Left renal cortex interstitium (tissue), 4 donors: ENCODE measurements around the gene DPH2. TPM values are rescaled to one million over a fixed set of nuclear protein-coding genes. Genes with fewer than 3 reads are reported as not detected.

Experiments used
- DNase-seq, 4 donors: peaks; one replicate each; pipeline ENCODE4 v3.0.0-alpha.2; 2013; ENCODE audit warnings: low read depth in 4 of 4, low spot score in 2 of 4, missing footprints in 1 of 4
- polyA plus RNA-seq, 4 donors: library from polyadenylated mRNA; unstranded; fragments of 120-200 nt; gene quantifications; one replicate each; pipeline ENCODE4 v1.2.1, GENCODE V29; 2013; ENCODE audit not compliant: insufficient read length in 4 of 4

The DPH2 gene, protein sequence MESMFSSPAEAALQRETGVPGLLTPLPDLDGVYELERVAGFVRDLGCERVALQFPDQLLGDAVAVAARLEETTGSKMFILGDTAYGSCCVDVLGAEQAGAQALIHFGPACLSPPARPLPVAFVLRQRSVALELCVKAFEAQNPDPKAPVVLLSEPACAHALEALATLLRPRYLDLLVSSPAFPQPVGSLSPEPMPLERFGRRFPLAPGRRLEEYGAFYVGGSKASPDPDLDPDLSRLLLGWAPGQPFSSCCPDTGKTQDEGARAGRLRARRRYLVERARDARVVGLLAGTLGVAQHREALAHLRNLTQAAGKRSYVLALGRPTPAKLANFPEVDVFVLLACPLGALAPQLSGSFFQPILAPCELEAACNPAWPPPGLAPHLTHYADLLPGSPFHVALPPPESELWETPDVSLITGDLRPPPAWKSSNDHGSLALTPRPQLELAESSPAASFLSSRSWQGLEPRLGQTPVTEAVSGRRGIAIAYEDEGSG
- 10 to 100 TPM; 20.8 to 24.9 (median 22.9) TPM for polyA plus RNA-seq

DNA sequence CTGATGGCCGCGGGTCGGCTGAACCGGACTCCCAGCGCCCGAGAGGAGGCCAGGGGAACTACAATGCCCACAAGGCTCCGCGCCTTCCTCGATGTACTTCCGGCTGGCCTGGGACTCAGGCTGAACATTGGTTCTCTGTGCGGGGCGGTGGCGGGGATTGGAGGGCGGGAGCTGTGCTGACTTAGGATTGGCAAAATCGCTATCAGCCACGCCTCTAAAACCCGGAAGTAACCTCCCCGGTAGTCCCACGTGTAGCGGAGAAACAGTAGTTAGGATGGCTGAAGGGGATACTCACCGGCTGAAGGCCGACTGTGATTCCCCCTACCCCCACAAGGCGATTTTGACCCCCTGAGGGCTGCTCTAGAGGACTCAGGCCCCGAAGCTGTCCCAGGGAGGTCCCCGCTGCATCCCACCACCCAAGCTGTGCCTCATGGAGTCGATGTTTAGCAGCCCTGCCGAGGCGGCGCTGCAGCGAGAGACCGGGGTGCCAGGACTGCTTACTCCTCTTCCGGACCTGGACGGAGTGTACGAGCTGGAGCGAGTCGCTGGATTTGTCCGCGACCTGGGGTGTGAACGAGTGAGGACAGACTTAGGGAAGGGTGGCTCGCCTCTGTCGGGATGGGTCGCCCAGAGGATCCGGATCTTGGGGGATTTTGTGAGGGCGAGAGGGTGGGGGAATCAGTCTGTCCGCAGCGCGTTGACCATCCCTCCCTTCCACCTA lies at the start of gene DPH2:
Gene DPH2 (plus strand): TSS at position 265 of the 721 bp plus-strand sequence. CDS start 166 bp downstream, at position 431.
- DNase-seq, result peak in 2 of 4 donors; percentile 91 to 95

DNA sequence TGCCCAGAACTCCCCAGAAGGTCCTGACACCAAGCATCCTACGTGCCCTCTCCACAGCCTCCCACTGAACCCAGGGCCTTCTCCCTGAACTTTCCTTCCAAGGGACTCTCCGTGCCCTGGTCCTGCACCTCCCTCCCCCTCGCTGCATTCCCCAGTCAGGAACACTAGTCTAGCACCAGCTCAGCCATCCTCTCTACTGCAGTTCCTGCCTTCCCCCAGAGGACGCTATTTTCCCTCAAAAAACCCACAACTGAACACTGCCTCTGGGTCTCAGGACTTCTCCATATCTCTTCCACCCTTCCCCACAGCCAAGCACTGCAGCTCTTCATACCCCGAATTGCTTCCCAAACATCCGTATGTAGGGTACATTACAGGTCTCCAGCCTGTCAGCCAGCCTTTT lies 48.8 kb upstream of the DPH2 start:
- no peak for DNase-seq

DNA sequence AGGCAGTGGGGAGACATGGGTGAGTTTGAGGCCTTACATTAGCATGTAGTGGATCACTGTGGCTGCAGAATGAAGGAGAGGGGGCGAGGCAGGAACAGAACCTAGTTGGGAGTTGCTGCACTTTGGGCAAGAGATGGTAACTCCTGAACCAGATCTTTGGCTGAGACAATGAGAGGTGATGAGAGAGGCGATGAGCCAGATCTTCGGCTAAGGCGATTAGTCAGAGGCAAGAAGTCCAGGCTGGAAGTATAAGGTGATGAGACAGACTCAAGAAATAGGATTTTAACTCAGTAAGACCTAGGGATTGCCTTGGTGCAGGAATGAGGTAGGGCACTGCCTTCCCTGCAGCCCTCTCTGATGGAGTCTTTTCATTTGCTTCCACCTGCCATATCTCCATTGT lies 45.3 kb upstream of the DPH2 start:
- no peak for DNase-seq

DNA sequence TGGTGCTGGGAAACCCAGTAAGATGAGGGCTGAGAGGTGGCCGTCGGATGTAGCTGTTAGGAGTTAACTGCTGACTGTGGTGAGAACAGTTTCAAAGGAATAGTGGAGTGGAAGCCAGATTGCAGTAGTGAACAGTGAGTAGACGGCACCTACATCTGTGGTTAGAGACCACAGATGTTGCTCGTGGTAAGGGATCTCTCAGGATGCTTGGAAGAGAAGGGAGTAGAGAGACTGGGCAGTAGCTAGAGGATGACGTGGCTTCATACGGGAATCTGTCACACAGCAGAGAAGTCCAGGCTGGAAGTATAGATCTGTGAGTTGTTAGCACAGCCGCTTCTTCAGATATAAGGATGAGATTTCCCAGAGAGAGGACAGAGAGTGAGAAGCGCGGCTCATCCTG lies 44.0 kb upstream of the DPH2 start:
- DNase-seq, result no peak

DNA sequence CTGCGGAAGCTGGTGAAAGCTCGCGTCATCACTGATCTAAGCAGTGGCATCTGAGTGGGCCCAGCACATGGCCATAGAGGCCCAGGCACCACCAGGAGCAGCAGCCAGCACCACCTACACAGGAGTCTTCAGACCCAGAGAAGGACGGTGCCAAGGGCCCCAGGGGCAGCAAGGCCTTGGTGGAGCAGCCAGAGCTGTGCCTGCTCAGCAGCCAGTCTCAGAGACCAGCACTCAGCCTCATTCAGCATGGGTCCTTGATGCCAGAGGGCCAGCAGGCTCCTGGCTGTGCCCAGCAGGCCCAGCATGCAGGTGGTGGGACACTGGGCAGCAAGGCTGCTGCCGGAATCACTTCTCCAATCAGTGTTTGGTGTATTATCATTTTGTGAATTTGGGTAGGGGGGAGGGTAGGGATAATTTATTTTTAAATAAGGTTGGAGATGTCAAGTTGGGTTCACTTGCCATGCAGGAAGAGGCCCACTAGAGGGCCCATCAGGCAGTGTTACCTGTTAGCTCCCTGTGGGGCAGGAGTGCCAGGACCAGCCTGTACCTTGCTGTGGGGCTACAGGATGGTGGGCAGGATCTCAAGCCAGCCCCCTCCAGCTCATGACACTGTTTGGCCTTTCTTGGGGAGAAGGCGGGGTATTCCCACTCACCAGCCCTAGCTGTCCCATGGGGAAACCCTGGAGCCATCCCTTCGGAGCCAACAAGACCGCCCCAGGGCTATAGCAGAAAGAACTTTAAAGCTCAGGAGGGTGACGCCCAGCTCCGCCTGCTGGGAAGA lies 39.5 kb upstream of the DPH2 start:
- no peak for DNase-seq

DNA sequence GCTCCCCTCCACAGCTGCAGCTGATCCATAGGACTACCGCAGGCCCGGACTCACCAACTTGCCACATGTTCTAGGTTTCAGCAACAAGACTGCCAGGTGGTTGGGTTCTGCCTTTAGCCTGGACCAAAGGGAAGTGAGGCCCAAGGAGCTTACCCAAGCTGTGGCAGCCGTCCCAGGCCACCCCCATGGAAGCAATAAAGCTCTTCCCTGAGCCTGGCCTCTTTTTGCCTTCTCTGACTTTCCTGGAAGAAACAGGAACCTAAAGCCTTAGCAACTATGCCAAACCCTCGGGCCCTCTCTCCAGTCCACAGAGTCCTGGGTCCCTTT lies 38.9 kb upstream of the DPH2 start:
- no peak for DNase-seq

DNA sequence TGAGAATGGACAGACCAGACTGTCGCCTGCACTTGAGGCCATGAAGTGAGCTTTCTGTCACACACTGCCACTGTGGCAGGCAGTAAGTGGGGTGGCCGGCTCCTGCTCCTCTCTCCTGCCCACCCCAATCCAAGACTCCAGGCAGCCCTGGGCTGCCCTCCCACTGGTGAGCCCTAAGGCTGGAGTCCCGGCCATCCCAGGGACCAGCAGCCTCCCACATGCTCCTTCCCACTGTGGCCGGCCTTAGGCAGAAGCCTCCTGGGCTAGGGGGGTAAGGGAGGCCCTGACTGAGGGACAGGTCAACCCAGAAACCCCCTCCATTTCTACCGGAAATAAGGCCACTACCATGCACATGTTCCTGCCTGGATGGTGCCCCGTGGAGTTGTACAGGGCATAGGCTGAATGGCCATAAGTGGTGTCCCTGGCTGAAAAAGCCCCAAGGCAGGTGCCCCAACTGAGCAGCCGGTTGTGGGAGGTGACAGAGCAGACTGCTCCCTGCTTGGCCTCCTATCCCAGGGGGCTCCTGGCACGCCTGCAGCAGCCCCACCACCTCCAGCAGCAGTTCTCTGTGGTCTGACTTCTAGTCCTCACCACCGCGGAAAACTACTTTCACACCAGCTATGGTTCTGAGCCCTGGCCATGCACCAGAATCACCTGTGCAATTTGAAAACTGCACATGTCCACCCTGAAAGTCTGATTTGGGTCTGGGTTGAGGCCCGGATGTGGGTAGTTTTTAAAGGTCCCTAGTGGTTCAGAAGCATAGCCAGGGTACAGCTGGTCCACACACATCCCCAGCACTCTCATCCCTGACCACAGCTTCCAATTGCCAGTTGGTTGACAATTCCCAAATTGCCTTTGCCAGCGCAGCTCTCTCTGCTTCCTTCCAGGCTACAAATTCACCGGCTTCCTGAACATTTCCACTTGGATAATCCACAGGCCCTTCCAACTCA lies 37.8 kb upstream of the DPH2 start:
- DNase-seq, result no peak

DNA sequence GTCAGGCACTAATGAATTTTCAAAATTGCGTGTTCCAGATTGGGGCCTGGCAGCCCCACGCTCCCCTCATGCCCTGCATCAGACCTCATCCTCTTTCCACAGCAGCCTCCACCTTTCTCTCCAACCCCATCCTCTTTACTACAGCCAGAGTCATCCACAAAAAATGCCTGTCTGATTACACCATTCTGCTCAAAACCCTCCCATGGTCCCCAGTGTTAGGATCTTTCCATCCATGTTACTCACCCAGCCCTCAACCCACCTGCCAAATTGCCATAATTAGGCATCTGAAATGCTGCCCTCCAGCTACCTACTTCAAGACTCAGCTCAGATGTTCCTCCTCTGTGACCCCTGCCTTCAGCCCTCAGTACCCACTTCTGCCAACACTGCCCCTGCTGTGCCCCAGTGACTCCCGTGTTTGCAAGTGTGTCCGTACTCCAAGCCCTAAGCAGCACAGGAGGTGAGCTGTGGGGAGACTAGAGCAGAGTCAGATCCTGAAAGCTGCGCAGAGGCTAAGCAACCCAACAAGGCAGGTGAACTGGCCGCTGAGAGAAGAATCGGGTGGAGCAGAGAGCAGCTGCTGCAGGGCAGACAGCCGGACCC lies 36.9 kb upstream of the DPH2 start:
- no peak for DNase-seq

DNA sequence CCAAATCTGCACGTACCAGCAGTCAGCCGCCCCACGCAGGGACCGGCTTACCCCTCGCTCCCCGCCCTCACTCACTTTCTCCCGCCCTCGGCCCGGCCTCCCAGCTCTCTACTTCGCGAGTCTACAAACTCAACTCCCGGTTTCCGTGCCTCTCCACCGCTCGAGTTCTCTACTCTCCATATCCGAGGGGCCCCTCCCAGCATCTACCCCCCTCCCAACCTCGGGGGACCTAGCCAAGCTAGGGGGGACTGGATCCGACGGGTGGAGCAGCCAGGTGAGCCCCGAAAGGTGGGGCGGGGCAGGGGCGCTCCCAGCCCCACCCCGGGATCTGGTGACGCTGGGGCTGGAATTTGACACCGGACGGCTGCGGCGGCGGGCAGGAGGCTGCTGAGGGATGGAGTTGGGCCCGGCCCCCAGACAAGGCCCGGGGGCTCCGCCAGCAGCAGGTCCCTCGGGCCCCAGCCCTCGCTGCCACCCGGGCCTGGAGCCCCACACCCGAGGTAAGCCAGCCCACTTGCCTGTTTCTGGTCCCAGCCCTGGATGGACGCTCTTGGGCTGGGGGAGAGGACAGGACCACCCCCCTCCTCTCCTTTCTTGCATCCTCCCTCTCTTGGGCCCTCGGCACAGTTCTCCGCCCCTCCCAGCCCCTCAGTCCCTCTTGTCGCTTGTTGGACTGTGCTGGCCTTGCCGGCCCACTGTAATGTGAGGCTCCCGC lies 36.3 kb upstream of the DPH2 start, which contains the start of gene ARTN:
Gene ARTN (plus strand): TSS at position 416 of the 715 bp plus-strand sequence. CDS start 1,856 bp downstream, outside the sequence.
- DNase-seq, result no peak

DNA sequence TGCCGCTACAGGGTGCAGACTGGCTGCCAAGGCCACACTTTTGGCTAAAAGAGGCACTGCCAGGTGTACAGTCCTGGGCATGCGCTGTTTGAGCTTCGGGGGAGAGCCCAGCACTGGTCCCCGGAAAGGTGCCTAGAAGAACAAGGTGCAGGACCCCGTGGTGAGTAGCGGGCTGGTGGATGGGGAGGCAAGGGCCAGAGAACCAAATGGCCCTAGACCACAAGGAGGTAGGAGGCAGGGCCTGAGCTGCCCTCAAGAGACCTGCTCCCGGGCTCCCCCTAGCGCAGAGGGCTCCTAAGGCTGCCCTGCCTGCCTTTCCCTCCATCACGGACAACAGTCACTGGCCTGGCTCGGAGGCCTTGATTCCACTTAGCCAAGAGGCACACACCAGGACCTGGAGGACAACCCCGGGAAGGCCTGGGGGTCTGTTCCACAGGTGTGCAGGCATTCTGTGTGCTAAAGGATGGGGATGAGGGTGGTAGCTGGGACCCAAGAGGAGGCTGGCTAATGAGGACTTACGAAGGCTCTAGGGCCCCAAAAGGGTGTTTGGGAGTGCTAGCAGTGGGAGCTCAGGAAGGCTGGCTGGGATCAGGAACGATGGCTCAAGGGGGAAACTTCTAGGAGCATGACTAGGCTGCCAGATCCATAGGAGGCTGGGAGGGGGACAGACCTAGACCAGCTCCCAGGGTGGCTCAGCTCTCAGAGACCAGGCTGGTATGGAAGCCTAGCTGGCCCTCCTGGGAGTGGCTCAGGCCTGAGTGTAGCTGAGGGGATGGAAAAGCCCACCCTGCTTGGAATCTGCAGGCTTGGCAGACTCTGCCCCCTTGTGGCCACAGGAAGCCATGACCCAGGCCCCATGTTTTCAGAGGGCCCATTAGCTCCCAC lies 35.5 kb upstream of the DPH2 start:
- DNase-seq, result peak in 1 of 4 donors; percentile 59

DNA sequence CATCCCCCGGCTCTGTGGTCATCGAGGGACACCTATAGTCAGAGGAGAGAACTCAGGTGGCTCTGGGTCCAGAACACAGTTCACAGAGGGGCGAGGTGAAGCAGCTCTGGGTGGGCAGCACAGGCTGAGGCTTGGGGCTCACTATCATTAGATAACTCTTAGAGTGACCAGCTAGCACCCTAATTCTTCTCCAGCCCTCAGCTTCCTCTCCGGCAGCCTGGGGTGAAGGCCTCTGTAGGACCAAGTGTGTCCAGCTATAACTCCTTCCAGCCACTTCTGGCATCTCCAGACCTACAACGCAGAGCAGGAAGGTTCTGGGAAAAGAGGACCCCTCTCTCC lies 34.9 kb upstream of the DPH2 start:
- no peak for DNase-seq

DNA sequence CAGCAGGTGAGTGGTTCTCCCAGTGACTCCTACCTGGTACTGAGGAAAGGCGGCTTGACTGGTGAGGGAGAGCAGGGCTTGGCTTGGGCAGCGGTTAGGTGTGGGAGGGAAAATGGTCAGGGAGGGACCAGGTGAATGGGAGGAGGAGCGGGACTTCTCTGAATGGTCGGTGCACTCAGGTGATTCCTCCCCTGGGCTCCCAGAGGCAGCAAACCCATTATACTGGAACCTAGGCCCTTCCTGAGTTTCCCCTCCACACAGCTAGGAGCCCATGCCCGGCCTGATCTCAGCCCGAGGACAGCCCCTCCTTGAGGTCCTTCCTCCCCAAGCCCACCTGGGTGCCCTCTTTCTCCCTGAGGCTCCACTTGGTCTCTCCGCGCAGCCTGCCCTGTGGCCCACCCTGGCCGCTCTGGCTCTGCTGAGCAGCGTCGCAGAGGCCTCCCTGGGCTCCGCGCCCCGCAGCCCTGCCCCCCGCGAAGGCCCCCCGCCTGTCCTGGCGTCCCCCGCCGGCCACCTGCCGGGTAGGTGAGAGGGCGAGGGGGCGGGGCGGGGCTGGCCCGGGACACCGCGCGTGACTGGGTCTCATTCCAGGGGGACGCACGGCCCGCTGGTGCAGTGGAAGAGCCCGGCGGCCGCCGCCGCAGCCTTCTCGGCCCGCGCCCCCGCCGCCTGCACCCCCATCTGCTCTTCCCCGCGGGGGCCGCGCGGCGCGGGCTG lies 33.9 kb upstream of the DPH2 start:
- DNase-seq, result no peak

DNA sequence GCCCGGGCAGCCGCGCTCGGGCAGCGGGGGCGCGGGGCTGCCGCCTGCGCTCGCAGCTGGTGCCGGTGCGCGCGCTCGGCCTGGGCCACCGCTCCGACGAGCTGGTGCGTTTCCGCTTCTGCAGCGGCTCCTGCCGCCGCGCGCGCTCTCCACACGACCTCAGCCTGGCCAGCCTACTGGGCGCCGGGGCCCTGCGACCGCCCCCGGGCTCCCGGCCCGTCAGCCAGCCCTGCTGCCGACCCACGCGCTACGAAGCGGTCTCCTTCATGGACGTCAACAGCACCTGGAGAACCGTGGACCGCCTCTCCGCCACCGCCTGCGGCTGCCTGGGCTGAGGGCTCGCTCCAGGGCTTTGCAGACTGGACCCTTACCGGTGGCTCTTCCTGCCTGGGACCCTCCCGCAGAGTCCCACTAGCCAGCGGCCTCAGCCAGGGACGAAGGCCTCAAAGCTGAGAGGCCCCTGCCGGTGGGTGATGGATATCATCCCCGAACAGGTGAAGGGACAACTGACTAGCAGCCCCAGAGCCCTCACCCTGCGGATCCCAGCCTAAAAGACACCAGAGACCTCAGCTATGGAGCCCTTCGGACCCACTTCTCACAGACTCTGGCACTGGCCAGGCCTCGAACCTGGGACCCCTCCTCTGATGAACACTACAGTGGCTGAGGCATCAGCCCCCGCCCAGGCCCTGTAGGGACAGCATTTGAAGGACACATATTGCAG lies 33.2 kb upstream of the DPH2 start:
- DNase-seq, result no peak

DNA sequence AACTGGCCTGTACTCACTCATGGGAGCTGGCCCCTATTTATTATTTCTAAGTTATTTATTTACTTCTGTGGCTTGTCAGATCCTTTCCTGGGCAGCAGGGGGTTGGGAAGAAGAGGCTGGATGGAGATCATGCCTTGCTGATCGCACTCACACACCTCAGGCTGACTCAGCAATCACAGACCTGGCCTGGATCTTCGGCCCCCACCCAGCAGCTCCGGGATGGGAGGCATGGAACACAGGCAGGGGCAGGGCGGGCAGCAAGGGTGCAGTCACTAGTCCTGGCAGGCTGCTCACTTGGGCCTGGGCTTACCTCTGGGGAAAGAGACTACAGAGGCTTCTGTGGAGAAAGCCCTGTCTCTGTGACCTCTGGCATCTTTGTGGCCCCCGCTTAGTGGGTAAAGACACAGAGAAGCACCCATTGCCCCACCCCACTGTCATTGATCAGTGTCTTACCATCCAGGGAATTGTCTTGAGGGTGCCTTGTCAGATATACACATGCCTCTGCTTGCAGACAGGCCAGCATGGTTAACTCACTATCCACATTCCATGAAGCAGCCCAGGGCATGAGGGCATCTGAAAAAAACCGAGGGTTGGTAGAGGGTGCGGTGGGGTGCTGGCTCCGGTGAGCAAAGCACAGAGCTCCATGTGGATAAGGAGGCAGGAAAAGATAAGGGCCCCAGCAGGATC lies 32.5 kb upstream of the DPH2 start:
- no peak for DNase-seq

DNA sequence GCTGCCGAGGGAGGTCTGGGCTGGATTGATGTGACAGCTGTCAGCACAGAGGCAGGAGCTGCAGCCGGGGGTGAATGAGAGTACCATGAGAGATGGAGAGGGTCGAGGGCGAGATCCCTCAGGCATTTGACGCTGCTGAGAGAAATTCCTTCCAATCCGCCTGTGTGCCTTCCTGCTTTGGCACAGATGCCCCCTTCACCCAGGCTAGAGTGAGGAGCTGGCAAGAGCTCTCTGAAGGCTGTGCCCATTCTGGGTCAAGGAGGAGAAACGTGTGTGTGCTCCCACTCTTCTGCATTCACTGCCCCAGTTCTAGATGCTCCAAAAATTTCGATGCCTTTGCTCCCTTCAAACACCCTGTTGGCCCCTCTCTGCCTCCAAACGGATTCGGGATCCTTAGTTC lies 31.4 kb upstream of the DPH2 start:
- DNase-seq, result no peak
